NCI-H146 treated with DMSO at 0.1 percent for 48 hours (cell line): ENCODE data around the gene OR9A4.
"Not testable (repeated sequence)": the region's sequence is repeated elsewhere in the genome, so short reads cannot be mapped to it uniquely, and the experiment has no call there.

ENCODE experiments used
- DNase-seq: peaks from one replicate; lab custom pipeline; 2025; ENCODE audit not compliant: unreplicated experiment; lab: John Stamatoyannopoulos, UW

Gene OR9A4, protein sequence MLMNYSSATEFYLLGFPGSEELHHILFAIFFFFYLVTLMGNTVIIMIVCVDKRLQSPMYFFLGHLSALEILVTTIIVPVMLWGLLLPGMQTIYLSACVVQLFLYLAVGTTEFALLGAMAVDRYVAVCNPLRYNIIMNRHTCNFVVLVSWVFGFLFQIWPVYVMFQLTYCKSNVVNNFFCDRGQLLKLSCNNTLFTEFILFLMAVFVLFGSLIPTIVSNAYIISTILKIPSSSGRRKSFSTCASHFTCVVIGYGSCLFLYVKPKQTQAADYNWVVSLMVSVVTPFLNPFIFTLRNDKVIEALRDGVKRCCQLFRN

DNA sequence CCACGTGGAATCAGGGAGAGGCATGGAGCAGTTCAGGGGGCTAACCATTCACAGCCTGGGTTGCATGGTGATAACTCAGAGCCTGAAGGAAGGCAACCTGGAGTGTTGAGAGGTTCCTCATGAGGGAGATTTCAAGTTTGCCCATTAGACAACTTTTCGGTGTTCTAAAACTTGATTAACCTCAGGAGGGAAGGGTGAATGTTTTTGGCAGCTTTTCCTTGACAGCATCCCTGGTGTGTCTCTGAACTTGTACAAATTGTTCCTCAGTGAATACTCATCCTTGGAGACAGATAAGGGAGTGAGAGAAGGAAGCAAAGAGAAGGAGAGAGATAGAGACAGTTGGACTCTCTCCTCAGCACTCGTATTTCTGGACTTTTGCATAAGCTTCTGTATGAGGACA is at the start of gene OR9A4:
Gene OR9A4 (plus strand): TSS at position 301 of the 400 bp plus-strand sequence. CDS start 2,477 bp downstream, outside the sequence.
- no peak for DNase-seq

DNA sequence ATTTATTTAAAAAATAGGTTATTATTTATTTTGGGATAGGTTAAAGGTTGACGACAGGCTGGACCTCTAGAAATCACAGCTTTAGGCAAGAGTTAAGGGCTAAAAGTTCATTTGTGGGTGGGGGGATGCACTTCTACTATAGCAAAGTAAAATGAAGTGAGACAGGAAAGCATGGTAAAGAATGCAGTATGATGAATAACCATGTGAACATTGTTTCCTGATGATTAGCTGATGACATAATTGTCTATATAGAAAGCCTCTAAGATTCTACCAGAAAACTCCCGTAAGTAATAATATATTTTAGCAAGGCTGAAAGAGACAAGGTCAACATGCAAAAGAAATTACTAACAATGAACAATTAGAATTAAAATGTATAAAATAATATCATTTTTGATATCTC is 49.2 kb upstream of the OR9A4 start:
- DNase-seq: no peak

DNA sequence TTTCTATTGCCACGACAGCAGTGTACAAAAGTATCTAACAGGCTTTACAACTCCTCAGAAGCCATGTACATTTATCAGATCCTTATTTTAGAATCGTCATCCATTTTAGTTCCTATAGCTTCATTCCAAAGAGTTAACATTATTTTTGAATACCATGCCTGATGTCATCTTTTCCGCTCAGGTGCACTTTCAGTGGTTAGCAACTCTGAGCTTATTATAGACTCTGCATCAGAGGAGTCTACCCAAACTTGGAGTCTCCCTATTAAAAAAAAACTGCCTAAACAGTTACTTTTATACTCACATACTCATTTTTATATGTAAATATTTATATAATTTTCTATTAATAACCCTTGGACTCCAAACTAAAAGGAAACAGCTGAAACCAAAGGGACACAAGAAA is 43.3 kb upstream of the OR9A4 start:
- DNase-seq: no peak

DNA sequence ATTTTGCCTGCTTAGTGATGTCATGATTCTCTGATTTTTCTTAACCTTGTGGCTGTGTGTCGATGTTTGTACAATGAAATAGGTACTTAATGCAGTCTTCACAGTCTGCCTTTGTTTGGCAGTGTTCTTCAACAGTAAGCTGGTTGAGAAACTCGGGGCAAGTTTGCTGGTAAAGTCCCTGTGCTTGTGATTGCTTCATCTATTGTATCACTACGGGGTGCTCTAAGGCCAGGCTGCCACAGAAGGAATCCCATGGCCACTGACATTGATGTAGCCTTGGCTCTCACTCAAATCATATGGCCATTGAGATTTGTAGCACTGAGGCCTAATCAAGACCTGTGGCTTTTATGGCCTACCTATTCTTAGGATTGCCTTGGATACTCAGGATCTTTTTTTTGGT is 41.4 kb upstream of the OR9A4 start:
- DNase-seq: no peak

DNA sequence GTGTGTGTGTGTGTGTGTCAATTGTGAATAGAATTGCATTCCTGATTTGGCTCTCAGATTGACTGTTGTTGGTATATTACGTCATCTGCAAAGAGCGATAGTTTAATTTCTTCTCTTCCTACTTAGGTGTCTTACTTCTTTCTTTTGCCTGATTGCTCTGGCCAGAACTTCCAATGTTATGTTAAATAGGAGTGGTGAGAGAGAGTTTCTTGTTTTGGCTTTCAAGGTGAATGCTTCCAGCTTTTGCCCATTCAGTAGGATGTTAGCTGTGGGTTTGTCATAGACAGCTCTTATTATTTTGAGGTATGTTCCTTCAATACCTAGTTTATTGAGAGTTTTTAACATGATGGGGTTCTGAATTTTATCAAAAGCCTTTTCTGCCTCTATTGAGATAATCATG is 40.7 kb upstream of the OR9A4 start:
- no peak for DNase-seq

DNA sequence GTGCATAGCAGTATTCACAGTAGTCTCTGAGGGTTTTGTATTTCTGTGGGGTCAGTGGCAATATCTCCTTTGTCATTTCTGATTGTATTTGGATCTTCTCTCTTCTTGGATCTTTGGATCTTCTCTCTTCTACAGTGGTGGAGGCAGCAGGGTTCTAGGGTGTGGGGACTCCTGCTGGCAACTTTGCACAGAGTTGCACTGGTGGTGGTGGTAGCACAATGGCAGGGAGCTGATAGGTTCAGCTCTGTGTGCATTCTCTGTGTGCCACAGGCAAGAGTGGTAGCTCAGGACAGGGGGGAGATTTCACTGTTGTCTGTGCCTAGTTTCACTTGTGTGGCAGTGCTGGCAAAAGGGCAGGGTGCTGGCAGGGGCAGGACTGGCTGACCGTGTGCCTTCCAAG is 39.8 kb upstream of the OR9A4 start:
- DNase-seq: no peak

DNA sequence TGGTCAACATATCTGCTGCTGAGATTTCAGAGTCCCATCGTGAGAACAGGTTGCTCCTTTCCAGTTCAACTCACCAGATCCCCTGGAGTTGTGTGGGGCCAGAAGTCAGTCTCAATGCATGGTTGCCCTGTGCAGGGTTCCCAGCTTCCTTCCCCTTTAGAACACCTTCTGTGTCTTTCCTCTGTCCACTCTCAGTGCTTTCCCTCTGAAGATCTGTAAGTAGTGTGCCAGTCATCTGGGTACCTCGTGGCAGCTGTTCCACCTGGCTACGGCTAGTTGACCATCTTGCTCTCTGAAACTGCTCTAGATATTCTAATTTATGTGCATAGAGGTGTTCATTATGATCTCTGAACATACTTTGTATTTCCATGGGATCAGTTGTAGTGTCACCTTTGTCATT is 38.8 kb upstream of the OR9A4 start:
- DNase-seq: no peak

DNA sequence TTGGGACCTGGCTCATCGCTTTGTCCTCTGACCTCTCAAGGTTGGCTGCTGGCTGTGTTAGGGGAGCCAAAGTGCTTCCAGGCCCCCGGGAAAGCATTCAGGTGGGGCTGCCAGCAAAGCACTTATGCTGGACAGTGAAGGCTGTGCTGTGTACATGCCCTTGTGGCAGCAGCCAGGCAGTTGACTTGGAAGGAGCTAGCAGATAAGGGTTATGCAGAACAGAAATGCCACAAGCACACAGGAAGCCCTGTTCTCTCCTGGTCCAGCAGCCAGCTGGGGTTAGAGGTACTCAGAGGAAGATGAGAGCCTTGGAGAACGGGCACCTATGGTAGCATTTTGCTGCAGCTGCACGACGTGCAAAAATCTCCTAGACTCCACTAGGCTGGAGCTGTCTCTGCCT is 35.2 kb upstream of the OR9A4 start:
- no peak for DNase-seq

DNA sequence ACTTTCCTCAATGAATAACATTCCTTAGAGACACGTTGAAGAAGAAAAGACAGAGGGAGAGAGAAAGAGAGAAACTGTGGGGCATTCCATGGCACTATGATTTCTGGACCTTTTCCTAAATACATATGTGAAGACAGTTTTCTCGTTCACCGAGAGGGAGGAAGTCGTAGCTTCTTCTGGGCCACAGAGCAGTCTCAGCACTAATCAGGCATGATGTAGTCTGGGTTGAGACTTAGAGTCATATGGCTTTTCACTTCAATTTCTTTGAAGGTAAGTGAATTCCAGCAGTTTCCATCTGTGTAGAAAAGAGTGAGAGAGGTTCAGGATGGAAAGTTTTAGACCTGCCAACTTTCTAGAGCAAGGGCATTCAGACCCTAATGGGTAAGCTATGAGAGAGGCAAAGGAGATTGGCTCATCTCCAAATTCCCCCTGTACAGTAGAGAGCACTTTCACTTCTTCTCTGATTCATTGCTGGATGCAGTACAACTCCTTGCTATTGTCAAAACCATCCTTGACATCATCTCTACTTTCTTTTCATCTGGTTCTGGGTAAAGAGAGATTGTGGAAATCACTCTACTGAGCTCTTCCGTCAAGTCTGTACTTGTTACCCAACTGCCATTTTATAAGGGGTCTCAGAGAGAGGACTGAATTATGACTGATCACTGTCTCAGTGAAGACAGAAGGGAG is 31.5 kb upstream of the OR9A4 start:
- no peak for DNase-seq

DNA sequence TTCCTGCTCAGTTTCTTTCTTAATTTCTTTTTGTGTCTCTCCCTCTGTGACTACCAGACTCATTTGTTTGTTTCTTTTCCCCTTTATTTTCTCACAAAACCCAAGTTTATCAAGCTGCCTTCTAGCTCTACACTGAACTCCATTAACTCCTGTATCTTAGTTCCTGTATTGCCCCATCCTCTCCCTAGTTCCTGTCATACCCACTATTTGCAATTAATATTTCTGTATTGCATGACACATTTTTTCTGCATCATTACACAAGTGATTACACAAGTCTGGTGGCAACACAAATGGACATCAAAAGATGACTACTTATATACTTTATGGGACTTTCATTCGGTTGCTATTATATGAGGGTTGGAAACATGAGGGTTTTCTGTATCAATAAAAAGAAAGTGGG is 26.9 kb upstream of the OR9A4 start:
- no peak for DNase-seq

DNA sequence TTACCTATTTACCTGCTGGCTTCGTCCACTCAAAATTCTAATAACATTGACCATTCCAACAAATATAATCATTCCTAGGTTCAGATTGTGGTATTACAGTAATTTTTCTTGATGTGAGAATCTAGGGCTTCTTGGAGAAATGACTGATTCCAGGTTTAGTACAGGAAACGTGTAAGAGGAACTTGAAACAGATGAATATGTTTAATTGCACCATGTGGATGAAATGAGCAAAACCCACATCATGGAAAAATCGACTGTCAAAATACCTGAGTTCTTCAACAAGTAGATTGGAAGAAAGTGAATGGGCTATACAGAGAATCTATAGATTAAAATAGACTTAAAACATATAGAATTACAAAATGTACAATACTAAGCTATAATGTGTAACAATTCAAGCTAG is 24.9 kb upstream of the OR9A4 start:
- no peak for DNase-seq

DNA sequence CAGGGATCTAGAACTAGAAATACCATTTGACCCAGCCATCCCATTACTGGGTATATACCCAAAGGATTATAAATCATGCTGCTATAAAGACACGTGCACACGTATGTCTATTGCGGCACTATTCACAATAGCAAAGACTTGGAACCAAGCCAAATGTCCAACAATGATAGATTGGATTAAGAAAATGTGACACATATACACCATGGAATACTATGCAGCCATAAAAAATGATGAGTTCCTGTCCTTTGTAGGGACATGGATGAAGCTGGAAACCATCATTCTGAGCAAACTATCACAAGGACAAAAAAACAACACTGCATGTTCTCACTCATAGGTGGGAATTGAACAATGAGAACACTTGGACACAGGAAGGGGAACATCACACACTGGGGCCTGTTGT is 16.8 kb upstream of the OR9A4 start:
- DNase-seq: not testable (repeated sequence)

DNA sequence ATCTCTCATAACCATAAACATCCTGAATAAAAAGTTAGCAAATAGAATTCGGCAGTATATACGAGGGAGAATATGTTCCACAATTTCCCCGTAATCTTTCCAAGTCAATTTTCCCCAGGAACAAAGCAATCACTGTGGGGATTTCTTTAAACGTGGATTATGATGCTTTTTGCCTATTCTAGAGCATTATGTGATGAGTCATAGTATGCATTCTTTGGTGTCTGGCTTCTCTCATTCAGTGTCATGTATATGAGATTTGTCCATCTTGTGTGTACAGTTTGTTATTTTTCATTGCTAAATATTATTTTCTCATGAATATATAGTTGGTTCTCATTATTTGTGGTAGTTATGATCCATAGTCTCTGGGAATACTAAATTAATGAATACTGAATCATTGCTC is 9.9 kb upstream of the OR9A4 start:
- no peak for DNase-seq

DNA sequence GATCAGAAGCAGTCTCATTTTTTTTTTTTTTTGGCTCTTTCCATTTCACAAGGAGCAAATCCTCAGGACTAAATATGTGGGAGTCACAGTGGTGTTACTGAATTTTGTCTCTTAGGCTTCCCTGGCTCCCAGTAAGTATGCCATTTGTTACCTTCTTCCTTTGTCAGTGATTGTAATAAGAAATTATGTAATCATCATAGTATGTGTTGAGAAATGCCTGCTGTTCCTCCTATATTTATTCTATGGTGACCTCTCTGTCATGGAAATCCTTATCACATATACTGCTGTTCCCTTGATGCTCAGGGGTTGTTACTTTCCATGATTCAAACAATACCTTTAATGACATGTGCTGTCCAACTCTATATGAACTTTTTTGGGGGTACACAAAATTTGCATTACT is 4.8 kb upstream of the OR9A4 start:
- no peak for DNase-seq

DNA sequence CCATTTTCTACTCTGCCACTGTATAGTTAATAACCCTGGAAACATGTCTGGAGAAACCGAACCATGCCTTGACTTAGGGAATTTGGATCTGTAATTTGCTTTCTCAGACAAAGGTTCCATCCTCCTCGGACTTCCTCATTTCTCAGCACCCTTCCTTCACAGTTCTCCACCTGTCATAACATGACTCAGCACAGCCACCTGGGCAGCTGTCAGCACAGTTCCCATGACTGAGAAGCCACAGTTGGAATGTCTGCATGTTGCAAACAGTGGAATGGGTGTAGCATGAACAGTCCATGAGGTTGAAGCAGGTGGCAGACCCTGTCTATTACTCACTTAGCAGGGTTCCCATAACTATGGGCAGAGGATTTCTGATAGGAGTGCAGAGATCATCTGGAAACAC is 634 bp upstream of the OR9A4 start:
- DNase-seq: no peak

DNA sequence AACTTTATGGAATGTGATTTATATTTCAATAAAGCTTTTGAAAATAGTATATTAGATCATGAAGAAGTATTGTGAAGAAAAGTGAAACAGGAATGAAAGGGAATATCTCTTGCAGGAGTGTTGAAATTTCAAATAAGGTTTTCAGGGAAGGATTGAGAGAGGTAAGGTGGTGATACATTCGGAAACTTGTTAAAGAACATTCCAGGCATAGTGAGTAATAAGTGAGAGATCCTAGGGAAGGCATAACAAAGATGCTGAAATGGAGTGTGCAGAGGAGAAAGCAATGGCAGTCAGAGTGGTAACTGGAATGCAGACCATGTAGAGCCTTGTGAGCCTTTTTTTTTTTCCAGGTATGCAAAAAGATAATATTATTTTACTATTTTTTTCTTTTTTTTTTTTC is 4.1 kb downstream of the OR9A4 start:
- DNase-seq: no peak

DNA sequence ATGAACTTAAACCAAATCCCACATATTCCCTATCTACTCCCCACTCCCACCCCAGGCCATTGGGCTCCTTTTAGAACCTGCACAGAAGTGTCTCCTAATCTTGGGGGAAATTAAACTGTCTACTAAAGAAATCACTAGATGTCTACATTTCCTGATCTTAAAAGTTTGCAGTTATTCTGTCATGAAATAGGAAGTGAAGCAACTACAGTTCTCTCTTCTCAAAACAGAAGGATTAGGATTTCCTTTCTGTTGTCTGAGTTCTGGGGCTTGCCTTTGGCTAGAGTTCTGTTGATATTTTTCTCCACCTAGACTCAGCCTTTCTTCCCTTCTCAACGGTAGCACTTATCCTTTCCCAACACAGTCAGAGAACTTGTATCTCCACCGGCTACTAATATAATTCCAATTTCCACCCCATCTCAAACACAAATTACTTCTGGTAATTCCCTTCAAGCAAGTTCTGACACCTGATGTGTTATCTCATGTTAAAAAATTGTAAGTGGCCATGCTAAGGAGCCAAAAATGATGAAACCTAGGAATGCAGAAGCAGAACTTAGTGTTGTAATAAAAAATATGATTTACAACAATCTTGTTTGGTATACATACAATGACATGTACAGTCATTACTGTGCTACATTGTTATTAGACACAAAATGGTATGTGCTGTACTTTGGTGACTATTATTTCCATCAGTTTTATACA is 12.1 kb downstream of the OR9A4 start:
- no peak for DNase-seq

DNA sequence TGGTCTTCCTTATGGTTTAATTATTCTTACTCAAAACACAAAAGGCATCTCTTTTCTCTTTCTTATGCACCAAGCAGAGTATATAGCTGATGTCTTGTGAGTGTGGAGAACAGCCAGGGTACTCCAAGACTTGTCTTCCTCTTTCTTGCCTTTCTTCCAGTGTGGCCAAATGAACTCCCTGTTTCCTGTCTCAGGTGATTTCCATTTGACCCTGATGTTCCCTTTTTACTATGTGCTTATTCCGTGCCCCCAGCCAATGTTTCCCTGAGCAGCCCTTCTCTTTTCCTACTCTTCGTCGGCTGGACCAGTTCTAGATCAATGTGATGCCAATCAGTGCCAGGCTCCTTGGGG is 12.6 kb downstream of the OR9A4 start:
- DNase-seq: no peak

DNA sequence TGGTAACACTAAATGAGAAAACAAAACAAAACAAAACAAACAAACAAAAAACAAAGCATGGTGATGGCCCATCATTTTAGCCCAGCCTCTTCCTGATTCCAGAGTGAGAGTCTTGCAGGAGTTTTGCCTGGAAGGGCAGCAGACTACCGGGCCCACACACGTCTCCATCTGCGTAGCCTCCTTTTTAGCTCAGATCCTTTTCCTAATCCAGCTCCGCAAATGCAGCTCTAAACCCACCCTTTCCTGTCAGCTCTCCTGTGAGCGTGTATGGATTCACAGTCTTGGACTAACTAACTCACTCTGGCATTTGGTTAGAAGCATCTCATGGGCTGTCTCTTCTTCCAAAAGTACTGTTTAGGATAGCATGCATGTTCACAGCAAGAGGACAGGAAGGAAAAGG is 14.0 kb downstream of the OR9A4 start:
- no peak for DNase-seq

DNA sequence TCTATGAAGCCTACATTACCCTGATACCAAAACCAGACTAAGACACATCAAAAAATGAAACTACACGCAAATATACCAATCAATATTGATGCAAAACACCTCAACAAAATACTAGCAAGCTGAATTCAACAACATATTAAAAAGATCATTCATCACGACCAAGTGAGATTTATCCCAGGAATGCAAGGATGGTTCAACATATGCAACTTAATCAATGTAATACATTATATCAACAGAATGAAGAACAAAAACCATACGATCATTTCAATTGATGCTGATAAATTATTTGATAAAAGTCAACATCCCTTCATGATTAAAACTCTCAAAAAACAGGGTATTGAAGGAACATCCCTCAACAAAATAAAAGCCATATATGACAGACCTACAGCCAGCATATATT is 24.9 kb downstream of the OR9A4 start:
- DNase-seq: no peak

DNA sequence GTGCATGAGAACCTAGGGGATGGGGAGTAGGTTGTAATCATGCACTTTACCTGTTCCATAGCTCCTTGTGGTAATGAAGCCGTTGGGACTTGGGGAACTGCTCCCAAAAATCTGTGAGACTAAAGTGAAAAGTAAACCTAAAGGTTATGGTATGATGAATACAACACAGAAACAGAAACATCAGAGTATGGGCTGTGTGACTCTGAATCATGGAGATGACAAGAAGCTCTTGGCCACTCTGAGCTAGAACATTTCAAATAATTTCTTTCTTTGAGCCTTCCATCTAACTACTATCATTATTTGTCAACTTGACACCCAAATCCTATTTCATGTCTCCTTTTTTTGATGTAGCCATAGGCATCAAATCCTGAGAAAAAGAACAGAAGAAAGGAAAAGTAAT is 27.6 kb downstream of the OR9A4 start:
- DNase-seq: no peak

DNA sequence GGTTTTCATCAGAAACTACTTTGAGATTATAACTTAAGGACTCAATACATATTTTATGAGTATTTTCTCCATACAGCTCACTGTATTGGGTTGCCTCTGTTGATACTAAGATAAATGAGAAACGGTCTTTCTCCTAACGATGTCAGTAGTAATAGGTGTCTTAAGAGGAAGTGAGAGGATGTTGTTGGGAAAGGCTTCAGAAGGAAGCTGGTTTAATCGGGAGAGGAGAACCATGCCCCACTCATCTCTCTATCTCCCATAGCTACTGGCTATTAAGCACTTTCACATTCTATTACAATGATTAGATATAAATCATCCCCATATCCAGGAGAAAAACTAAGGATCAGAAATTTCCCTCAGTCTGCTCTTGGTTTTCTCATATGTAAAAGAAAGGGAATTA is 28.6 kb downstream of the OR9A4 start:
- DNase-seq: no peak
